UCSD-AML1 (cell line): ENCODE results near the gene TTLL5.
"Not testable (repeated sequence)": the region's sequence is repeated elsewhere in the genome, so short reads cannot be mapped to it uniquely, and the experiment has no call there.

Experiments
- DNase-seq: peaks from one replicate; lab custom pipeline; 2025; ENCODE audit not compliant: unreplicated experiment; lab: John Stamatoyannopoulos, UW

TTLL5 gene

GRCh38 chr14:75649773-75650172 lies 11.3 kb upstream of the TTLL5 start:
- DNase-seq = no peak

- DNase-seq = no peak
Measured at GRCh38 chr14:75650253-75651058, 10.6 kb upstream of the TTLL5 start.

- no peak for DNase-seq
Measured at GRCh38 chr14:75653563-75653962, 7.5 kb upstream of the TTLL5 start.

GRCh38 chr14:75654127-75654732 lies 6.8 kb upstream of the TTLL5 start:
- DNase-seq = peak; percentile 63

GRCh38 chr14:75655235-75655634 lies 5.8 kb upstream of the TTLL5 start:
- DNase-seq = no peak

- DNase-seq = no peak
Measured at GRCh38 chr14:75657331-75657730, 3.7 kb upstream of the TTLL5 start.

- DNase-seq = no peak
Measured at GRCh38 chr14:75658957-75659356, 2.1 kb upstream of the TTLL5 start.

GRCh38 chr14:75660238-75660629 lies 812 bp upstream of the TTLL5 start:
- DNase-seq = no peak

GRCh38 chr14:75661499-75661814 lies 411 bp downstream of the TTLL5 start:
- no peak for DNase-seq

GRCh38 chr14:75662966-75663365 lies 1.9 kb downstream of the TTLL5 start:
- no peak for DNase-seq

GRCh38 chr14:75667099-75667765 lies 6.2 kb downstream of the TTLL5 start:
- DNase-seq = no peak

- no peak for DNase-seq
Measured at GRCh38 chr14:75672605-75673192, 11.7 kb downstream of the TTLL5 start.

GRCh38 chr14:75673345-75674035 lies 12.4 kb downstream of the TTLL5 start:
- no peak for DNase-seq

- DNase-seq = no peak
Measured at GRCh38 chr14:75675265-75675960, 14.4 kb downstream of the TTLL5 start.

- no peak for DNase-seq
Measured at GRCh38 chr14:75685910-75686309, 24.9 kb downstream of the TTLL5 start.

GRCh38 chr14:75689012-75689411 lies 28.0 kb downstream of the TTLL5 start:
- DNase-seq = no peak

- DNase-seq = no peak
Measured at GRCh38 chr14:75690010-75690409, 29.0 kb downstream of the TTLL5 start.

- not testable (repeated sequence) for DNase-seq
Measured at GRCh38 chr14:75695025-75695424, 34.0 kb downstream of the TTLL5 start.

GRCh38 chr14:75697386-75697785 lies 36.3 kb downstream of the TTLL5 start:
- DNase-seq = no peak

GRCh38 chr14:75697918-75698317 lies 36.9 kb downstream of the TTLL5 start:
- no peak for DNase-seq

GRCh38 chr14:75699331-75699730 lies 38.3 kb downstream of the TTLL5 start:
- DNase-seq = no peak
